T-helper 17 cell (primary cell): ENCODE measurements around the gene GTF2H1. TPM values are rescaled to one million over a fixed set of nuclear protein-coding genes. Genes with fewer than 3 reads are reported as not detected.
"Not testable (repeated sequence)": the region's sequence is repeated elsewhere in the genome, so short reads cannot be mapped to it uniquely, and the experiment has no call there.

Experiments used
- ATAC-seq: fragments of 150-1000 bp; cut with Tn5 transposase; 2 replicates; pipeline ENCODE4 v1.10.0; 2021; ENCODE audit warnings: mild to moderate bottlenecking, moderate library complexity
- DNase-seq, 3 donors: peaks; one replicate each; pipeline versions ENCODE4 v3.0.0 to v3.0.0-alpha.2; 2020 to 2021
- H3K9me3 ChIP-seq: one replicate; pipeline ENCODE4 v1.7.0; 2013; ENCODE audit warnings: low read length, mild to moderate bottlenecking; ENCODE audit not compliant: control insufficient read depth, poor library complexity, severe bottlenecking
- H3K27ac Mint-ChIP-seq: one replicate; pipeline ENCODE4 v1.8.0; 2022; ENCODE audit warnings: mild to moderate bottlenecking, moderate library complexity, mixed read lengths
- H3K27me3 Mint-ChIP-seq: one replicate; pipeline ENCODE4 v1.8.0; 2022; ENCODE audit warnings: mixed read lengths
- H3K36me3 Mint-ChIP-seq: one replicate; pipeline ENCODE4 v1.8.0; 2022; ENCODE audit warnings: low read depth, mixed read lengths
- H3K4me1 Mint-ChIP-seq: one replicate; pipeline ENCODE4 v1.8.0; 2022; ENCODE audit warnings: mild to moderate bottlenecking, mixed read lengths
- H3K4me3 Mint-ChIP-seq: one replicate; pipeline ENCODE4 v1.8.0; 2022; ENCODE audit warnings: mild to moderate bottlenecking, moderate library complexity, mixed read lengths
- total RNA-seq, 4 donors: library from RNA in 2 of 4; stranded (reverse) in 2 of 4; gene quantifications; one replicate each; pipeline ENCODE4 v1.2.3 and lab custom pipeline; 2022 to 2026

GTF2H1 gene
- total RNA-seq, 2 donors from 2014 or later: 22.0 to 24.4 TPM

- H3K9me3 ChIP-seq: no peaks in the 10 kb centered on the region
- ATAC-seq: peak; percentile 85
- no peaks in the 10 kb centered on the region for H3K27me3 Mint-ChIP-seq
- peak; percentile 97 to 98 (median 98) for DNase-seq
- H3K4me3 Mint-ChIP-seq: peak within 1 kb of the TSS; percentile 95
- H3K27ac Mint-ChIP-seq: peak within 1 kb of the TSS; percentile 98
- H3K36me3 Mint-ChIP-seq: peaks cover 4% of the 10 kb centered on the region
- peaks cover 32% of the 10 kb centered on the region for H3K4me1 Mint-ChIP-seq
Observed at GRCh38 chr11:18394275-18394927, 72.0 kb downstream of the GTF2H1 start, which contains the start of gene LDHA. LDHA (plus strand) TSS chr11:18394563; CDS start chr11:18396843, 2,280 bp downstream.

GRCh38 chr11:18394928-18395734 lies 72.8 kb downstream of the GTF2H1 start:
- H3K4me3 Mint-ChIP-seq: peak overlapping the region; percentile 95
- no peak for ATAC-seq
- peaks cover 33% of the 10 kb centered on the region for H3K4me1 Mint-ChIP-seq
- H3K36me3 Mint-ChIP-seq: peaks cover 4% of the 10 kb centered on the region
- H3K9me3 ChIP-seq: no peaks in the 10 kb centered on the region
- H3K27me3 Mint-ChIP-seq: no peaks in the 10 kb centered on the region
- H3K27ac Mint-ChIP-seq: peak overlapping the region; percentile 98
- no peak for DNase-seq

GRCh38 chr11:18395735-18396504 lies 73.6 kb downstream of the GTF2H1 start:
- ATAC-seq (peak; percentile 67), DNase-seq (peak; percentile 85 to 93 (median 88))
- Mint-ChIP-seq H3K4me1 (peaks cover 35% of the 10 kb centered on the region), H3K27ac (peak overlapping the region; percentile 98), H3K27me3 (no peaks in the 10 kb centered on the region), H3K4me3 (peak overlapping the region; percentile 95), H3K36me3 (peaks cover 7% of the 10 kb centered on the region)
- H3K9me3 ChIP-seq: no peaks in the 10 kb centered on the region

GRCh38 chr11:18397921-18398320 lies 75.6 kb downstream of the GTF2H1 start:
- no peaks in the 10 kb centered on the region for H3K27me3 Mint-ChIP-seq
- H3K36me3 Mint-ChIP-seq: peaks cover 7% of the 10 kb centered on the region
- no peak overlapping the region for H3K27ac Mint-ChIP-seq
- no peaks in the 10 kb centered on the region for H3K9me3 ChIP-seq
- DNase-seq (no peak), ATAC-seq (no peak)
- H3K4me1 Mint-ChIP-seq: peaks cover 32% of the 10 kb centered on the region
- H3K4me3 Mint-ChIP-seq: no peak overlapping the region

- not testable (repeated sequence) for ATAC-seq, H3K4me3 Mint-ChIP-seq, H3K27me3 Mint-ChIP-seq, H3K9me3 ChIP-seq, DNase-seq, H3K36me3 Mint-ChIP-seq
- Mint-ChIP-seq H3K27ac (peak overlapping the region; percentile 43), H3K4me1 (peaks cover 24% of the 10 kb centered on the region)
Observed at GRCh38 chr11:18401077-18401476, 78.7 kb downstream of the GTF2H1 start.

DNA sequence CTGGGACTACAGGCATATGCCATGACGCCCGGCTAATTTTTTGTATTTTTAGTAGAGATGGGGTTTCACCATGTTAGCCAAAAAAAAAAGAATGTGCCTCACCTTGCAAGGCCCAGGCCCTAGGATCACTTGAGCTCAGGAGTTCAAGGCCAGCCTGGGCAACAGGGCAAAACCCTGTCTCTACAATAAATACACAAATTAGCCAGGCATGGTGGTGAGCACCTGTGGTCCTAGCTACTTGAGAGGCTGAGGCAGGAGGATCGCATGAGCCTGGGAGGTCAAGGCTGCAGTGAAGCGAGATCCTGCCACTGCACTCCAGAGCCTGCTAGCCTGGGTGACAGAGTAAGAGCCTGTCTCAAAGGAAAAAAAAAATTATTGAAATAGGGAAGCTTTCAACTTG lies 81.7 kb downstream of the GTF2H1 start:
- H3K27me3 Mint-ChIP-seq: no peaks in the 10 kb centered on the region
- peaks cover 6% of the 10 kb centered on the region for H3K4me1 Mint-ChIP-seq
- peaks cover 2% of the 10 kb centered on the region for H3K36me3 Mint-ChIP-seq
- DNase-seq: no peak
- H3K27ac Mint-ChIP-seq: peak overlapping the region; percentile 21
- no peak overlapping the region for H3K4me3 Mint-ChIP-seq
- no peak for ATAC-seq
- no peaks in the 10 kb centered on the region for H3K9me3 ChIP-seq

GRCh38 chr11:18407400-18407799 lies 85.0 kb downstream of the GTF2H1 start:
- not testable (repeated sequence) for H3K27ac Mint-ChIP-seq, ATAC-seq, H3K4me1 Mint-ChIP-seq, H3K27me3 Mint-ChIP-seq, DNase-seq, H3K36me3 Mint-ChIP-seq, H3K4me3 Mint-ChIP-seq, H3K9me3 ChIP-seq

GRCh38 chr11:18408558-18409291 lies 86.4 kb downstream of the GTF2H1 start:
- no peaks in the 10 kb centered on the region for H3K9me3 ChIP-seq
- Mint-ChIP-seq H3K27me3 (no peaks in the 10 kb centered on the region), H3K4me3 (no peak overlapping the region), H3K36me3 (no peaks in the 10 kb centered on the region), H3K4me1 (peaks cover 8% of the 10 kb centered on the region), H3K27ac (no peak overlapping the region)
- DNase-seq (no peak), ATAC-seq (no peak)

- ATAC-seq (no peak), DNase-seq (no peak)
- peaks cover 10% of the 10 kb centered on the region for H3K4me1 Mint-ChIP-seq
- no peaks in the 10 kb centered on the region for H3K27me3 Mint-ChIP-seq
- no peak overlapping the region for H3K4me3 Mint-ChIP-seq
- no peaks in the 10 kb centered on the region for H3K36me3 Mint-ChIP-seq
- H3K9me3 ChIP-seq: no peaks in the 10 kb centered on the region
- H3K27ac Mint-ChIP-seq: no peak overlapping the region
Observed at GRCh38 chr11:18416459-18416858, 94.1 kb downstream of the GTF2H1 start.

Other genes starting within 250 kb of the GTF2H1 start
- gene SAAL1, start 216.5 kb upstream of the GTF2H1 start, total RNA-seq: 10 to 100 TPM; 18.2 to 22.1 TPM
- not detected for gene MRGPRX3, start 190.0 kb upstream of the GTF2H1 start, total RNA-seq
- not detected for gene MRGPRX4, start 149.7 kb upstream of the GTF2H1 start, total RNA-seq
- not detected for gene SAA4, start 85.8 kb upstream of the GTF2H1 start, total RNA-seq
- gene SAA2, start 73.9 kb upstream of the GTF2H1 start, total RNA-seq: not detected
- not detected for gene SAA1, start 56.3 kb upstream of the GTF2H1 start, total RNA-seq
- 10 to 100 TPM; 12.8 to 15.7 TPM for gene HPS5, start 427 bp upstream of the GTF2H1 start, total RNA-seq
- 100 to 1,000 TPM; 260 to 313 TPM for gene LDHA, start 72.0 kb downstream of the GTF2H1 start, total RNA-seq
- not detected for gene LDHC, start 89.8 kb downstream of the GTF2H1 start, total RNA-seq
- not detected for gene LDHAL6A, start 133.3 kb downstream of the GTF2H1 start, total RNA-seq
- 10 to 100 TPM; 15.8 to 15.9 TPM for gene TSG101, start 204.4 kb downstream of the GTF2H1 start, total RNA-seq